ENCODE measurements around the gene KIAA1958. TPM values are rescaled to one million over a fixed set of nuclear protein-coding genes. Genes with fewer than 3 reads are reported as not detected.

Gene KIAA1958
- polyA plus RNA-seq, 3 donors: 1.9 to 4.2 (median 1.9) TPM

GRCh38 chr9:112532427-112532826, 45.8 kb downstream of the KIAA1958 start:
- DNase-seq: peak in 2 of 3 donors; percentile 9 to 35
- intact Hi-C loops (cut with micrococcal nuclease): no loop called here
- Mint-ChIP-seq H3K27ac (no peak overlapping the region), H3K4me1 (peaks cover 17% of the 10 kb centered on the region), H3K36me3 (peaks cover 1 to 4% of the 10 kb centered on the region in 2 donors), H3K27me3 (ENCODE audit: low read depth in 3 of 3) (no peaks in the 10 kb centered on the region), H3K9me3 (peaks cover 0 to 3% (median 0%) of the 10 kb centered on the region in 7 donors), H3K4me3 (no peak overlapping the region)
- no peaks in the 10 kb centered on the region for H4K20me1 ChIP-seq (ENCODE audit: insufficient read depth, low read length)
- H3K36me3 ChIP-seq (replicated peaks in 1 of 2; ENCODE audit: control insufficient read depth in 1 of 2, insufficient read depth in 2 of 2, low read length in 2 of 2): no peaks in the 10 kb centered on the region
- no peak overlapping the region for H3K4me2 ChIP-seq (replicated peaks; ENCODE audit: extremely low read depth, low read length, poor library complexity, severe bottlenecking)
- WGBS (ENCODE audit: insufficient coverage): 0% methylated on average over 1 of the region's 1 CpG
- no peak for TF ChIP-seq CTCF (IDR thresholded peaks at IDR 0.05)
- no peak overlapping the region for H3K27ac ChIP-seq (ENCODE audit: low read depth in 1 of 2, low read length in 2 of 2)
- no peak overlapping the region for H3K4me3 ChIP-seq (replicated peaks in 1 of 3; ENCODE audit: low read depth in 2 of 3, low read length in 3 of 3)
- no peak overlapping the region for H2AFZ ChIP-seq (ENCODE audit: insufficient read depth, low read depth, low read length, poor library complexity, severe bottlenecking)
- H3K27me3 ChIP-seq (ENCODE audit: control insufficient read depth in 2 of 2, insufficient read depth in 2 of 2, low read length in 2 of 2): no peaks in the 10 kb centered on the region
- H3K79me2 ChIP-seq (ENCODE audit: insufficient read depth, low read length): peaks cover 13% of the 10 kb centered on the region
- no peaks in the 10 kb centered on the region for H3K9me3 ChIP-seq (replicated peaks in 1 of 2; ENCODE audit: control insufficient read depth in 1 of 2, insufficient read depth in 1 of 2, low read length in 2 of 2)
- peaks cover 5% of the 10 kb centered on the region in 2 donors for H3K4me1 ChIP-seq (ENCODE audit: control insufficient read depth in 1 of 2, insufficient read depth in 2 of 2, low read length in 2 of 2)
- H3K9ac ChIP-seq (ENCODE audit: insufficient read depth, low read length, poor library complexity, severe bottlenecking): no peak overlapping the region

- Mint-ChIP-seq H3K27me3 (ENCODE audit: low read depth in 3 of 3) (no peaks in the 10 kb centered on the region), H3K4me1 (peaks cover 20% of the 10 kb centered on the region), H3K9me3 (peaks cover 0 to 3% (median 0%) of the 10 kb centered on the region in 7 donors), H3K36me3 (peaks cover 1 to 4% of the 10 kb centered on the region in 2 donors), H3K27ac (peak overlapping the region in 1 of 7 donors; percentile 35), H3K4me3 (no peak overlapping the region)
- Histone ChIP-seq H3K27ac (ENCODE audit: low read depth in 1 of 2, low read length in 2 of 2) (no peak overlapping the region), H3K4me2 (replicated peaks; ENCODE audit: extremely low read depth, low read length, poor library complexity, severe bottlenecking) (no peak overlapping the region), H3K36me3 (replicated peaks in 1 of 2; ENCODE audit: control insufficient read depth in 1 of 2, insufficient read depth in 2 of 2, low read length in 2 of 2) (no peaks in the 10 kb centered on the region), H3K9me3 (replicated peaks in 1 of 2; ENCODE audit: control insufficient read depth in 1 of 2, insufficient read depth in 1 of 2, low read length in 2 of 2) (no peaks in the 10 kb centered on the region), H3K9ac (ENCODE audit: insufficient read depth, low read length, poor library complexity, severe bottlenecking) (no peak overlapping the region), H3K79me2 (ENCODE audit: insufficient read depth, low read length) (peaks cover 4% of the 10 kb centered on the region), H3K4me3 (replicated peaks in 1 of 3; ENCODE audit: low read depth in 2 of 3, low read length in 3 of 3) (no peak overlapping the region), H3K4me1 (ENCODE audit: control insufficient read depth in 1 of 2, insufficient read depth in 2 of 2, low read length in 2 of 2) (peaks cover 5% of the 10 kb centered on the region in 2 donors), H4K20me1 (ENCODE audit: insufficient read depth, low read length) (no peaks in the 10 kb centered on the region), H2AFZ (ENCODE audit: insufficient read depth, low read depth, low read length, poor library complexity, severe bottlenecking) (no peak overlapping the region), H3K27me3 (ENCODE audit: control insufficient read depth in 2 of 2, insufficient read depth in 2 of 2, low read length in 2 of 2) (no peaks in the 10 kb centered on the region)
- no peak for DNase-seq
- no CpG with 5 or more reads among the region's 3 CpGs for WGBS (ENCODE audit: insufficient coverage)
- TF ChIP-seq CTCF (IDR thresholded peaks at IDR 0.05): no peak
- intact Hi-C loops (cut with micrococcal nuclease): no loop called here
Observed at GRCh38 chr9:112533660-112534059, 47.0 kb downstream of the KIAA1958 start.

All from CD14-positive monocyte (primary cell).